SK-MEL-5 (cell line): ENCODE results near the gene ADCK1. TPM values are rescaled to one million over a fixed set of nuclear protein-coding genes. Genes with fewer than 3 reads are reported as not detected.
A peak's percentile ranks its signal among the peaks of the same experiment; 100 is the strongest.
"Not testable (repeated sequence)": the region's sequence is repeated elsewhere in the genome, so short reads cannot be mapped to it uniquely, and the experiment has no call there.

Experiments
- DNase-seq: peaks from one replicate; pipeline ENCODE4 v3.0.0-alpha.2; 2016; ENCODE audit warnings: low read depth, low spot score
- in situ Hi-C: cut with HindIII; loops from 2 replicates; pipeline ENCODE4 v1.10.0; 2016; ENCODE audit warnings: low sequenced_read_pairs, high pct_unique_total_duplicates, low pct_unique_long_range_greater_than_20kb
- total RNA-seq: library from RNA; depleted of rRNA; stranded (reverse); fragments of >200 nt; shearing (Covaris generic); gene quantifications from 2 replicates; pipeline ENCODE4 v1.2.3, GENCODE V29; 2014

The ADCK1 gene
- total RNA-seq, 1 experiment from 2014 or later: 5.9 TPM

- DNase-seq, in situ Hi-C loops: not testable (repeated sequence)
These were observed 453 bp upstream of the ADCK1 start for GRCh38 chr14:77799456-77799855.

DNA sequence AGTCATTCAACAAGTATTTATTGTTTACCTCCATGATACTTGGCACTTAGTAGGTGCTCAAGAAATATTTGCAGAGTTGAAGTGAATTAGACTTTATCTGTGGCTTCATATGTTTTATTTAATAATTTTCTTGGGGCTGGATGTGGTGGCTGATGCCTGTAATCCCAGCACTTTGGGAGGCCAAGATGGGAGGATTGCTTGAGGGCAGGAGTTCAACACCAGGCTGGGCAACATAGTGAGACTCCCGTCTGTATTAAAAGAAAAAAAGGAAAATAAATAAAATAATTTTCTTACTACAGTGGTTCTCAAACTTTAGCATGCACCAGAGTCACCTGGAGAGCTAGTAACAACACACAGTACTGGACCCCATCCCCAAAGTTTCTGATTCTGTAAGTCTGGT lies 905 bp downstream of the ADCK1 start:
- in situ Hi-C loops: no loop called here
- no peak for DNase-seq

- peak; percentile 64 for DNase-seq
- in situ Hi-C loops: no loop called here
These were observed 4.7 kb downstream of the ADCK1 start for GRCh38 chr14:77804592-77804991.

DNA sequence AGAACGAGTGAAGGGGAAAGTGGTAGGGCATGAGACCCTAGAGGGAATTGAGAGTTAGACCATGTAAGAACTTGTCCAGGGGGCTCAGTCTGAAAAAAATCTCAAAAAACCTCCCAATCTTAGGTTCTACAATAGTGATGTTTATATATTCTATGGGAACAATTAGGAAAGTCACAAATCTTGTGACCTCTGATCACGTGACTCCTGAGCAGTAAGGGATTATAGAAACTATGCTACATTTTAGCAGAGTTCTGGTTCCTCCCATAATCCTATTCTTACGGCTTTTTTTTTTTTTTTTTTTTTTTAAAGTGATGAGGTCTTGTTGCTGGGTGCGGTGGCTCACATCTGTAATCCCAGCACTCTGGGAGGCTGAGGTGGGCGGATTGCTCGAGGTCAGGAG lies 5.8 kb downstream of the ADCK1 start:
- DNase-seq: no peak
- in situ Hi-C loops: no loop called here

- in situ Hi-C loops: no loop called here
These were observed 8.3 kb downstream of the ADCK1 start for GRCh38 chr14:77808250-77808649.

DNA sequence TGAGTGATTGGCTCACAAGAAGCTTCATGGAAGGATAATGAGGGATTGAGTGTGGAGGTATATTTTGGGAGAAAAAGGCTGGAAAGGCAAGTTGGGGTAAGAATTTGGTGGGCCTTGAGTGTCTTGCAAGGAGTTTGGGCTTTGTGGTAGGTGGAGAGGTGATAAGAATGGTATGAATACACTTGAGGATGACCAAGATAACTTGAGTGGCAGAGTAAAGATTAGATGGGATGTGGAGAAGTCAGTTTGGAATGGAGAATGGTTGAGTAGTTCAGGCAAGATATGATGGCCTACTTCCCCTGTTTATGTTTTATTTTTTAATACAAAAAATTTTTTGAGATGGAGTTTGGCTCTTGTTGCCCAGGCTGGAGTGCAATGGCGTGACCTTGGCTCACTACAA lies 9.1 kb downstream of the ADCK1 start:
- in situ Hi-C loops: no loop called here
- no peak for DNase-seq

More at GRCh38 chr14:77808250-77808649, 8.3 kb downstream of the ADCK1 start:
- DNase-seq: no peak

DNA sequence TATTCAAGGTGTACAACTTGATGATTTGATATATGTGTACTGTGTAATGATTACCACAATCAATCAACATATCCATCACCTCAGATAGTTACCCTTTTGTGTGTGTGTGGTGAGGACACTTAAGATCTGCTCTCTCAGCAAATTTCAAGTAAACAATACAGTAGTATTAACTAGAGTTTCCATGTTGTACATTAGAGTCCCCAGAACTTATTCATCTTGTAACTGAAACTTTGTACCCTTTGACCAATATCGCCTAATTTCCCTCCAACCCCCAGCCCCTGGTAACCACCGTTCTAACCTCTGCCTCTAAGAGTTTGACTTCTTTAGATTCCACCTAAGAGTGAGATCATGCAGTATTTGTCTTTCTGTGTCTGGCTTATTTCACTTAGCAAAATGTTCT lies 12.1 kb downstream of the ADCK1 start:
- in situ Hi-C loops: no loop called here
- no peak for DNase-seq

DNA sequence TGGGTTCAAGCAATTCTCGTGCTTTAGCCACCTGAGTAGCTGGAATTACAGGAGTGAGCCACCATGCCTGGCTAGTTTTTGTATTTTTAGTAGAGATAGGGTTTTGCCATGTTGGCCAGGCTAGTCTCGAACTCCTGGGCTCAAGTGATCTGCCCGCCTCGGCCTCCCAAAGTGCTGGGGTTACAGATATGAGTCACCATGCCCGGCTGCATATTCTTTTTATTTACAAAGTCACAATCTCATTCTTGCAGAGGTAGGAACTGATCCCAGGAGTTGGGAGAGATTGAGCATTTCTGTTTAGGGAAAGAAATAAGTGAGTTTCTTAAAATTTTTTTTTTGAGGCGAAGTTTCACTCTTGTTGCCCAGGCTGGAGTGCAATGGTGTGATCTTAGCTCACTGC lies 12.8 kb downstream of the ADCK1 start:
- not testable (repeated sequence) for DNase-seq

GRCh38 chr14:77822307-77822706 lies 22.4 kb downstream of the ADCK1 start:
- in situ Hi-C loops: no loop called here
- no peak for DNase-seq

More for the DNA sequence above, 12.8 kb downstream of the ADCK1 start:
- in situ Hi-C loops: not testable (repeated sequence)

DNA sequence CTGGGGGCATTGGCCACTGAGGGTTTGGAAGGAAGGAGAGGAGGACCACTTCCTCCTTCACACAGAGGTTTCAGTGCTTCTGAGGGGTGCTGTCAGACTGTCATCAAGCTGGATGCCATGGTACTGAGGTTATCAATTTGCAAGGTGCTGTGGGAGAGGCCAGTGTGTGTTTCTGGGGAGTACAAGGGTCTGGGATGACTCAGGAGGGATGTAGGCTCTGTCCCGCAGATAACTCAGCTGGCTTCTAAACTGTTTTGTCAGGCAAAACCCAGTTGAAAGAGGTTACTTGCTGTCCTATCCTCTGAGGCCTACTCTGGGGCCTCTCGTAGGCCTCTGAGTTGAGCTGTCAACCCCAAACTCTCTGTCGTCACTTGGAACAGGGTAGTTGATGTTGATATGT lies 22.8 kb downstream of the ADCK1 start:
- no peak for DNase-seq
- in situ Hi-C loops: no loop called here

- in situ Hi-C loops: no loop called here
- no peak for DNase-seq
These were observed 23.5 kb downstream of the ADCK1 start for GRCh38 chr14:77823378-77823777.

DNA sequence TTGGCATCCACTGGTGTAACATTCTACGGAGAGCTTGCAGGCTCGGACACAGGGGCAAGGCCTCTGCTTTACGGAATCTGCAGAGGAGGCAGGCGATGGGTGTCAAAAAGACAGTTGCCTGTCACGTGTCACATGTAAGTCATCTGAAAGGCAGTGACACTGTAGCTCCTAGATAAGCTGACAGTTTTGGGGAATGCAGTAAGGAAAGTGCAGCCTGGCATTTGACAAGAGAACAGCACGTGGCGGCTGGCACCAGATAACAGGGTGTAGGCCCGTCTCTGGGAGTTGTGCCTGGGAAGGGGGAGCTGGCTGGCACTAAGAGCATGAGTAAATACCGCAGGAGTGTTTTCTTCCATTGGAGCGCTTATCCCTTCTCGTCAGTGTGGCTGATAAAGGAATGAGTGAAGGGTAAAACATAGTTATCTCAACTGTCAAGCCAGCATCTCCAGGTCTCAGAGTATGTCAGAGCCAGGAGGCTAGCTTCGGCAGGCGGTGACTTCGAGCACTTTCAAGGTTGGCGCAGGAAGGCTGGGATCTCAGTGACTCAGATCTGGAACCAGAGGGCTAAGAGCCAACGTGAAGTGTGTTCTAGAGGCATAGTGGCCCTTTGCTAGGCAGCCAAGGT lies 26.1 kb downstream of the ADCK1 start:
- in situ Hi-C loops: no loop called here
- DNase-seq: no peak

GRCh38 chr14:77830692-77831091 lies 30.8 kb downstream of the ADCK1 start:
- in situ Hi-C loops: no loop called here
- DNase-seq: no peak

GRCh38 chr14:77832297-77832696 lies 32.4 kb downstream of the ADCK1 start:
- in situ Hi-C loops: no loop called here
- DNase-seq: no peak

DNA sequence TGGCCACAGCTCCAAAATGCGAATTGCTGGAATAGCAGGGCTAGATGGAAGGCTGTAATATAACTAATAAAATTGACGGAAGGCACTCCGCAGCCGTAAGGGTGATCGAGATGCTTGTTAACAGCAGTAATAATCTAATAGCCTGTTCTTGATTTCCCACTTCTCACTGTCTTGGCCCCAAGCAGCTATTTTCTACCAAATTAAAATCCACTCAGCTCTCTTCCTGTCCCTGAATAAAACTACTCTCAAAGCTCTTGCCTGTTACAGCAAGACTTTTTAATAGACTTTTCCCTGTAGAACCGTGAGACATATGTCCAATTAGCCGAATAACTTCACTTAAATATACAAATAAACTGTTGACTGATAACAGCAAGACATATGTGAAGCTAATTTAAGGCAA lies 38.0 kb downstream of the ADCK1 start:
- in situ Hi-C loops: no loop called here
- DNase-seq: no peak

GRCh38 chr14:77838831-77839511 lies 39.1 kb downstream of the ADCK1 start:
- DNase-seq: peak; percentile 96
- in situ Hi-C loops: no loop called here

DNA sequence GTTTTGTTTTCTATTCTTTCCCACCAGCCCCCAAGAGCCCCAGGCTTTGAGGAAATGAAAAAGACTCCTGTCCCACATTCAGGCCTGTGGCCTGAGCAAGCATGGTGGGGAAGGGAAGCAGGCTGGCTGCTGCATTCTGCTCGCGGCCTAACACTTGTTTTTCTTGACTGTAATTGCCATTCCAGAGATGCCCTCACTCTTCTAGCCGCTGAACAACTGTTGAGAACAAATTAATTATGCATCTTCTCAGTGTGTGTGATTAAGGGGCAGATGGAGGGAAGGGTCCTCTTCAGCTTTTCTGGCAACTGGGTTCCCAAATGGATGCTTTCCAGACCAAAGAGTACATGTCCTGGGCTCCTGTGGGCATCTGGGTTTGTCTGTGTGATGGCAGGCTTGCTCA lies 43.3 kb downstream of the ADCK1 start:
- DNase-seq: no peak
- in situ Hi-C loops: no loop called here

DNA sequence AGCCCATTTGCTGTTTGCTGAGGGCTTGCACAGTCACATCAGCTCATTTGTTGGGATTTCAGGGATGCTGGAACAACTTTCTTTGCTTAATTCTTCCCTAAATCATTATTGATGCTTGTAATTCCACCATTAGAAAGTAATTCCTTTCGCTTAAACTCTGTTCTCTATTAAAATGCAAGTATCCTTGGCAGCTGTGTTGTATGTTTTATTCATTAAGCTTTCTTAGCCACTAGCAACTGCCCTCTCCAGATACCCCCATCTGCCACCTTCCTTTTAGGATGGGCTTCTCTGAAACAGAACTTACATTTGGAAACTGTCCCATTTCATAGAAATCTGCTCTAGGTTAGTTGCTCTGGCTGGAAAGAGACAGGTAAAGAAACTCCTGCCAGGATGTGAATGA lies 43.7 kb downstream of the ADCK1 start:
- in situ Hi-C loops: no loop called here
- DNase-seq: no peak

- in situ Hi-C loops: no loop called here
These were observed 44.9 kb downstream of the ADCK1 start for GRCh38 chr14:77844802-77845201.

More at GRCh38 chr14:77844802-77845201, 44.9 kb downstream of the ADCK1 start:
- no peak for DNase-seq
